ENCODE measurements around the gene AMOT.

DNA sequence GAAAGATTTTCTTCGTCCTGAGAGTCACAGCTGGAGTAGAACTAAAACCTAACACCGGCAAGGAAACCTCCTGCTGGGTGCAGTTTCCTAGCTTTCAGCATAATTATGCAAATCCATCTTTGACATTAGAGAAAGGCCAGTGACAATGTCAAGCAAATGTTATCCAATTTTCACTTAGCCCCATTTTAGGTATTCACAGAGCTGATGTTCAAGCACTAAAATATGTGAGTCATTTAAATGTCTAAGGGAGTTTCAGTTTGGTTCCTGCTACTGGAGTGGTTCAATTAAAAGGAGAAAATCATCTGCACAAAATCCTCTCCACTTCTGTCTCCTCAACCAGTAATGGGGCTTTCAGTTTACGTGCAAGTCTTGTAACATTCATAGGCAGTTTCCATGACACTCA, 37.1 kb upstream of the AMOT start:
- no peak for TF ChIP-seq EP300 (IDR thresholded peaks at IDR 0.05; ENCODE audit: low read depth)
- TF ChIP-seq, protein P1, sequence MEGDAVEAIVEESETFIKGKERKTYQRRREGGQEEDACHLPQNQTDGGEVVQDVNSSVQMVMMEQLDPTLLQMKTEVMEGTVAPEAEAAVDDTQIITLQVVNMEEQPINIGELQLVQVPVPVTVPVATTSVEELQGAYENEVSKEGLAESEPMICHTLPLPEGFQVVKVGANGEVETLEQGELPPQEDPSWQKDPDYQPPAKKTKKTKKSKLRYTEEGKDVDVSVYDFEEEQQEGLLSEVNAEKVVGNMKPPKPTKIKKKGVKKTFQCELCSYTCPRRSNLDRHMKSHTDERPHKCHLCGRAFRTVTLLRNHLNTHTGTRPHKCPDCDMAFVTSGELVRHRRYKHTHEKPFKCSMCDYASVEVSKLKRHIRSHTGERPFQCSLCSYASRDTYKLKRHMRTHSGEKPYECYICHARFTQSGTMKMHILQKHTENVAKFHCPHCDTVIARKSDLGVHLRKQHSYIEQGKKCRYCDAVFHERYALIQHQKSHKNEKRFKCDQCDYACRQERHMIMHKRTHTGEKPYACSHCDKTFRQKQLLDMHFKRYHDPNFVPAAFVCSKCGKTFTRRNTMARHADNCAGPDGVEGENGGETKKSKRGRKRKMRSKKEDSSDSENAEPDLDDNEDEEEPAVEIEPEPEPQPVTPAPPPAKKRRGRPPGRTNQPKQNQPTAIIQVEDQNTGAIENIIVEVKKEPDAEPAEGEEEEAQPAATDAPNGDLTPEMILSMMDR (IDR thresholded peaks at IDR 0.05): no peak
- no peak for TF ChIP-seq POLR2AphosphoS5 (IDR thresholded peaks at IDR 0.05)
- TF ChIP-seq POLR2A (IDR thresholded peaks at IDR 0.05): no peak
